HG03060 (cell line): ENCODE measurements around the gene PFKFB4.

Experiments used
- ATAC-seq: cut with Tn5 transposase; IDR thresholded peaks from one replicate; pipeline ENCODE4 v1.9.1; 2021; ENCODE audit warnings: low read depth, moderate number of reproducible peaks; ENCODE audit not compliant: unreplicated experiment

The PFKFB4 gene

GRCh38 chr3:48469046-48469915, 87.3 kb downstream of the PFKFB4 start:
- no peak for ATAC-seq

- no peak for ATAC-seq
These were observed 88.3 kb downstream of the PFKFB4 start for GRCh38 chr3:48468329-48468731.
